ENCODE measurements around the gene RABL2A. TPM values are rescaled to one million over a fixed set of nuclear protein-coding genes. Genes with fewer than 3 reads are reported as not detected.
"Not testable (repeated sequence)": the region's sequence is repeated elsewhere in the genome, so short reads cannot be mapped to it uniquely, and the experiment has no call there.

The RABL2A gene
- total RNA-seq, 4 donors from 2014 or later: 1.2 to 5.2 (median 2.7) TPM

GRCh38 chr2:113597164-113597563 lies 29.9 kb upstream of the RABL2A start:
- H3K27me3 ChIP-seq; in situ Hi-C loops (cut with MboI; ENCODE audit: low sequenced_read_pairs in 4 of 4); intact Hi-C loops (cut with DNase I; ENCODE audit: low total_unique reads): not testable (repeated sequence)

GRCh38 chr2:113597572-113597971 lies 29.5 kb upstream of the RABL2A start:
- H3K36me3 ChIP-seq; intact Hi-C loops (cut with DNase I; ENCODE audit: low total_unique reads); H3K4me1 ChIP-seq; ATAC-seq; H3K4me3 ChIP-seq; H3K27me3 ChIP-seq; in situ Hi-C loops (cut with MboI; ENCODE audit: low sequenced_read_pairs in 4 of 4); H3K9me3 ChIP-seq; DNase-seq; H3K27ac ChIP-seq: not testable (repeated sequence)

More at GRCh38 chr2:113597164-113597563, 29.9 kb upstream of the RABL2A start:
- ATAC-seq, H3K4me1 ChIP-seq, H3K9me3 ChIP-seq, DNase-seq, H3K4me3 ChIP-seq, H3K27ac ChIP-seq, H3K36me3 ChIP-seq: not testable (repeated sequence)

GRCh38 chr2:113598180-113598579 lies 28.9 kb upstream of the RABL2A start:
- H3K9me3 ChIP-seq; intact Hi-C loops (cut with DNase I; ENCODE audit: low total_unique reads); H3K36me3 ChIP-seq; H3K4me3 ChIP-seq; H3K27me3 ChIP-seq; in situ Hi-C loops (cut with MboI; ENCODE audit: low sequenced_read_pairs in 4 of 4); H3K4me1 ChIP-seq; ATAC-seq: not testable (repeated sequence)
- peak in 1 of 2 donors; percentile 25 for DNase-seq
- peak overlapping the region in 2 of 4 donors; percentile 21 to 31 for H3K27ac ChIP-seq

- intact Hi-C loops (cut with DNase I; ENCODE audit: low total_unique reads); in situ Hi-C loops (cut with MboI; ENCODE audit: low sequenced_read_pairs in 4 of 4); H3K4me1 ChIP-seq; H3K36me3 ChIP-seq; H3K27me3 ChIP-seq; DNase-seq; H3K9me3 ChIP-seq; H3K4me3 ChIP-seq; ATAC-seq: not testable (repeated sequence)
- H3K27ac ChIP-seq: peak overlapping the region in 1 of 4 donors; percentile 31
These were observed 28.3 kb upstream of the RABL2A start for GRCh38 chr2:113598738-113599137.

- H3K4me3 ChIP-seq; intact Hi-C loops (cut with DNase I; ENCODE audit: low total_unique reads); DNase-seq; H3K4me1 ChIP-seq; H3K36me3 ChIP-seq; H3K27me3 ChIP-seq; H3K9me3 ChIP-seq; ATAC-seq; in situ Hi-C loops (cut with MboI; ENCODE audit: low sequenced_read_pairs in 4 of 4): not testable (repeated sequence)
- peak overlapping the region in 1 of 4 donors; percentile 43 for H3K27ac ChIP-seq
These were observed 27.9 kb upstream of the RABL2A start for GRCh38 chr2:113599208-113599607.

- peak in 3 of 5 experiments; percentile 41 to 69 (median 44) for TF ChIP-seq CTCF (IDR thresholded peaks at IDR 0.05 in 4 of 5, conservative IDR thresholded peaks at IDR 0.05 in 1 of 5)
- ATAC-seq; H3K4me3 ChIP-seq; in situ Hi-C loops (cut with MboI; ENCODE audit: low sequenced_read_pairs in 4 of 4); H3K36me3 ChIP-seq; H3K9me3 ChIP-seq; H3K4me1 ChIP-seq; H3K27ac ChIP-seq; H3K27me3 ChIP-seq: not testable (repeated sequence)
- peak in 1 of 2 donors; percentile 34 for DNase-seq
- intact Hi-C loops (cut with DNase I; ENCODE audit: low total_unique reads): loop anchor here (5.0 kb wide), 1 partner anchor 155 kb away; the partner anchor contains the start of gene SLC35F5
These were observed 24.9 kb upstream of the RABL2A start for GRCh38 chr2:113602040-113602769.

- intact Hi-C loops (cut with DNase I; ENCODE audit: low total_unique reads) (loop anchor here (5.0 kb wide), 1 partner anchor 154 kb away; the partner anchor contains the start of gene SLC35F5), in situ Hi-C loops (cut with MboI; ENCODE audit: low sequenced_read_pairs in 4 of 4) (no loop called here)
- TF ChIP-seq POLR2A (IDR thresholded peaks at IDR 0.05): no peak
- ATAC-seq (peak in 1 of 2 donors; percentile 80), DNase-seq (no peak)
- no peaks in the 10 kb centered on the region for H3K36me3 ChIP-seq
- H3K4me3 ChIP-seq: peak overlapping the region; percentile 54 to 76 (median 62)
- peaks cover 0 to 3% of the 10 kb centered on the region in 2 donors for H3K4me1 ChIP-seq
- peak overlapping the region; percentile 79 to 95 (median 90) for H3K27ac ChIP-seq
- H3K9me3 ChIP-seq: no peaks in the 10 kb centered on the region
- H3K27me3 ChIP-seq: no peaks in the 10 kb centered on the region
These were observed 24.1 kb upstream of the RABL2A start for GRCh38 chr2:113602869-113603466.

Data from gastrocnemius medialis (tissue), 4 donors.